Caco-2 (cell line): ENCODE data around the gene IRF4. TPM values are rescaled to one million over a fixed set of nuclear protein-coding genes. Genes with fewer than 3 reads are reported as not detected.

Experiments
- BruUV-seq: library from RNA; stranded (reverse); fragments of 400-500 nt; replicated peaks from 2 replicates; lab custom pipeline; 2021; lab: Mats Ljungman, UMichigan
- CTCF ChIA-PET: fragments of 300-600 bp; sonication (Branson Sonifier 250); formaldehyde crosslinking; loops from one replicate; lab custom pipeline; 2022; ENCODE audit warnings: antibody characterized with exemption; lab: Charles Lee
- POLR2A ChIA-PET: fragments of 300-600 bp; sonication (Branson Sonifier 250); formaldehyde crosslinking; loops from one replicate; lab custom pipeline; 2022; ENCODE audit warnings: antibody characterized with exemption; lab: Charles Lee
- DNase-seq, 2 experiments: peaks; one replicate each; pipeline versions ENCODE4 v3.0.0 to v3.0.0-alpha.2; 2020 to 2022
- H3K27me3 ChIP-seq: replicated peaks from 2 replicates; pipeline ENCODE4 v1.6.0; 2011; ENCODE audit warnings: low read length; ENCODE audit not compliant: control insufficient read depth, insufficient read depth
- H3K36me3 ChIP-seq: 2 replicates; pipeline ENCODE4 v1.5.1; 2011; ENCODE audit warnings: low read length; ENCODE audit not compliant: control insufficient read depth, insufficient read depth
- H3K4me1 ChIP-seq: fragments of 250-450 bp; sonication (Bioruptor Pico); 2 replicates; pipeline ENCODE4 v1.5.1; 2020; ENCODE audit warnings: mild to moderate bottlenecking
- H3K4me3 ChIP-seq: 2 replicates; pipeline ENCODE4 v1.5.1; 2011; ENCODE audit warnings: low read depth, mild to moderate bottlenecking, control low read depth, low read length
- H3K9me3 ChIP-seq: fragments of 250-450 bp; sonication (Bioruptor Pico); 2 replicates; pipeline ENCODE4 v1.5.1; 2020; ENCODE audit warnings: mild to moderate bottlenecking, moderate library complexity
- H3K27ac Mint-ChIP-seq: one replicate; pipeline ENCODE4 v1.8.0; 2022; ENCODE audit warnings: mixed read lengths; ENCODE audit not compliant: unreplicated experiment
- H3K27me3 Mint-ChIP-seq: one replicate; pipeline ENCODE4 v1.8.0; 2022; ENCODE audit warnings: mixed read lengths; ENCODE audit not compliant: insufficient read depth, unreplicated experiment
- H3K36me3 Mint-ChIP-seq: one replicate; pipeline ENCODE4 v1.8.0; 2022; ENCODE audit warnings: mild to moderate bottlenecking, mixed read lengths; ENCODE audit not compliant: insufficient read depth, unreplicated experiment
- H3K4me1 Mint-ChIP-seq: one replicate; pipeline ENCODE4 v1.8.0; 2022; ENCODE audit warnings: low read depth, mixed read lengths; ENCODE audit not compliant: unreplicated experiment
- H3K4me3 Mint-ChIP-seq: one replicate; pipeline ENCODE4 v1.8.0; 2022; ENCODE audit warnings: mild to moderate bottlenecking, moderate library complexity, mixed read lengths; ENCODE audit not compliant: unreplicated experiment
- H3K9me3 Mint-ChIP-seq: one replicate; pipeline ENCODE4 v1.8.0; 2022; ENCODE audit warnings: mixed read lengths; ENCODE audit not compliant: unreplicated experiment
- CTCF ChIP-seq, 2 experiments: fragments of 200-600 bp in 1 of 2; IDR thresholded peaks; 1 replicate in 1 of 2; 2 replicates in 1 of 2; pipeline versions ENCODE4 v1.5.1 to v1.8.0; 2011 to 2022; ENCODE audit warnings: antibody characterized with exemption in 1 of 2, control low read depth in 1 of 2, inconsistent platforms in 1 of 2, low read depth in 1 of 2, low read length in 1 of 2, mild to moderate bottlenecking in 1 of 2, moderate library complexity in 1 of 2; ENCODE audit not compliant: insufficient read depth in 1 of 2, severe bottlenecking in 1 of 2, unreplicated experiment in 1 of 2
- intact Hi-C: fragments of 100-400 bp; cut with micrococcal nuclease; formaldehyde crosslinking; loops from one replicate; pipeline ENCODE4 v1.10.0; 2022; ENCODE audit not compliant: unreplicated experiment
- total RNA-seq: library from RNA; stranded (reverse); gene quantifications from 2 replicates; pipeline ENCODE4 v1.2.3, GENCODE V29; 2022

The IRF4 gene
- total RNA-seq, 1 experiment from 2014 or later, result not detected

DNA sequence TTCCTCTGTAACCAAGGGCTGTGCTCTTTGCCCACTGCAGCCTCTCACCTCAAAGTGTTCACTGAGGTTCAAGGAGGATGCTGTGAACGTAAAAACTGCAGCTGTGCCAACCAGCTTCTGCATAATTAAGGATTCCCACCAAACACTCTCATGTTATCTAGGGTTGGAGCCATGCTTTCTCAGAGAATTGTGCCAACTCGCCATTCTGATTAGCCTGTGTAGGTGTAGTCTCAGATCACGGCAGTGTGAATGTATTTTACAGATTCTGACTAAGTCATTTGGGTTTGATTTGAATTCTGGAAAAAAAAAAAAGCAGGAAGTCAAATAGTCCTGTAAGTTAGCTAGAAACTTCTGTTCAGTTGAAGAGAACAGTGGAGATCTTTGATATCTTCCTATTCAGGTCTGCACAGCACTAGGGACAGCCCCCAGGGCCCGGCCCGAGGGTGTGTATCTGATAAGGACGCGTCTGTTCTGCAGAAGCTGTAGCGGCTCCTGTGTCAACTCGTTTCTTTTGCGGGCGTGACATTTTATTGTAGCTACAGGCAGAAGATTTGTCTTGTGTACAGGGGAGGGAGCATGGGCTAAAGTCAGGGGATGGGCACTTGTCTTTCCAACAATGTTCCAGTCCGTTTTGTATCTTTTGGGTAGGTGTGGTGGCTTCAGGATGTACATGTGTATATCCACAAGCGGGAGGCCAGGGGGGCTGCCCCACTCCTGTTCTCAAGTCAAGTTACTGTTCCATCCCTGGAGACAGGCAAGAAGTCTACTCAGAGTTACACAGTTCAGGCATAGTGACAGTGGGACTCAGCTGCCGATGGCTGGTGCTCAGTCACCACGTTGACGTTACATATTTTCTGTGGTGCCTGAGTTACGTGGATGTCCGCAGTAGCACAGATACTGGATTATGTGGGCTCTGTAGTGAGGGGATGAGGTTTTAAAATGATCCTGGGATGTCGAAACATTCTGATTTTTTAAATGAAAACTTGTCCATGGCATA lies 12.4 kb downstream of the IRF4 start:
- Mint-ChIP-seq H3K36me3 (no peaks in the 10 kb centered on the region), H3K27me3 (peaks cover 13% of the 10 kb centered on the region), H3K4me3 (no peak overlapping the region), H3K4me1 (no peaks in the 10 kb centered on the region), H3K27ac (no peak overlapping the region), H3K9me3 (no peaks in the 10 kb centered on the region)
- H3K9me3 ChIP-seq, result no peaks in the 10 kb centered on the region
- DNase-seq, result no peak
- no peaks in the 10 kb centered on the region for H3K4me1 ChIP-seq
- no peaks in the 10 kb centered on the region for H3K27me3 ChIP-seq
- intact Hi-C loops, result loop anchor here (2.0 kb wide), 1 partner anchor 31 kb away; no protein-coding TSS in a partner anchor
- CTCF ChIA-PET, result no interaction called here
- no peak for TF ChIP-seq CTCF (IDR thresholded peaks at IDR 0.05; ENCODE audit: insufficient read depth in 1 of 2, low read depth in 1 of 2, low read length in 1 of 2, severe bottlenecking in 1 of 2, unreplicated experiment in 1 of 2)
- no peak overlapping the region for H3K4me3 ChIP-seq
- POLR2A ChIA-PET, result no interaction called here
- no TSS peak for BruUV-seq
- no peaks in the 10 kb centered on the region; the same call in 1 of the 2 replicates for H3K36me3 ChIP-seq

DNA sequence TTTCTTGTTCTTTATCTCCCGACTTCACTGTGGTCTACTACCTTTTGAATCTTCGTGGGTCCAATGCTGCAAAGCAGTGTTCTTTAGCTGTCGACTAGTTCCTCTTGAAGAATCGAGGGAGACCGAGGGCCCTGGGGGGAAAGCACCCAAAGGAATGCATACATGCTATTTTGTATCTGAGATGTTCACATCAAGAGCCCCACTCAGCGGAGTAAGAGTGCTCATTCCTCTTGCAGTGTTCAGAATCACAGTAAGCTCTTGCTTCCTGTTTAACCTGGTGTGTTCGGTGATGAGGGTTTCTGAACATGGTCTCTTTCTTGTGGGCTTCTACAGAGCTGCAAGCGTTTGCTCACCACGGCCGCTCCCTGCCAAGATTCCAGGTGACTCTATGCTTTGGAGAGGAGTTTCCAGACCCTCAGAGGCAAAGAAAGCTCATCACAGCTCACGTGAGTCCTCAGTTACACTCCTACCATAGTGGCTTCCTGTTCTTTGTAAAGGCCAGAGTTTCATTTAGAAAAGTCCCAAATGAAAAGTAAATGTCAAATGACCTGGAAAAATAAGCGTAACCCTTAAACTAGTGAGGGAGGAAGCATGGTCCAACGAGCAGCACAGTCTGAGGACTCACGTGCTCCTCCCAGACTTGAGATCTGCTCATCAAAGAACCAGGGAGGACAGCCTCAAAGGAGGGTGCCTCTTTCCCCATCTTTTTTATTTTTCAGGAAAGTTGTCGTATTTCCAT lies 13.3 kb downstream of the IRF4 start:
- H3K4me3 ChIP-seq, result no peak overlapping the region
- no peak for TF ChIP-seq CTCF (IDR thresholded peaks at IDR 0.05; ENCODE audit: insufficient read depth in 1 of 2, low read depth in 1 of 2, low read length in 1 of 2, severe bottlenecking in 1 of 2, unreplicated experiment in 1 of 2)
- no peaks in the 10 kb centered on the region for H3K4me1 ChIP-seq
- H3K36me3 ChIP-seq, result no peaks in the 10 kb centered on the region; the same call in 1 of the 2 replicates
- H3K4me1 Mint-ChIP-seq, result no peaks in the 10 kb centered on the region
- no peak overlapping the region for H3K27ac Mint-ChIP-seq
- no peaks in the 10 kb centered on the region for H3K27me3 ChIP-seq
- no peak overlapping the region for H3K4me3 Mint-ChIP-seq
- H3K9me3 ChIP-seq, result no peaks in the 10 kb centered on the region
- DNase-seq, result no peak
- no TSS peak for BruUV-seq
- intact Hi-C loops, result loop anchor here (2.0 kb wide), 1 partner anchor 30 kb away; no protein-coding TSS in a partner anchor
- no peaks in the 10 kb centered on the region for H3K9me3 Mint-ChIP-seq
- no peaks in the 10 kb centered on the region for H3K36me3 Mint-ChIP-seq
- H3K27me3 Mint-ChIP-seq, result peaks cover 14% of the 10 kb centered on the region
- ChIA-PET CTCF (no interaction called here), POLR2A (interaction anchor here (0.6 kb wide), 1 partner anchor 112 kb away, joined by 4 read pairs; no protein-coding TSS in a partner anchor)

- H3K4me1 Mint-ChIP-seq, result no peaks in the 10 kb centered on the region
- DNase-seq, result no peak
- Histone ChIP-seq H3K4me3 (no peak overlapping the region), H3K27me3 (no peaks in the 10 kb centered on the region; the same call in 1 of the 2 replicates), H3K36me3 (no peaks in the 10 kb centered on the region; the same call in 1 of the 2 replicates), H3K4me1 (no peaks in the 10 kb centered on the region), H3K9me3 (no peaks in the 10 kb centered on the region)
- ChIA-PET POLR2A (no interaction called here), CTCF (no interaction called here)
- H3K27me3 Mint-ChIP-seq, result peaks cover 25% of the 10 kb centered on the region
- H3K9me3 Mint-ChIP-seq, result no peaks in the 10 kb centered on the region
- H3K36me3 Mint-ChIP-seq, result no peaks in the 10 kb centered on the region
- intact Hi-C loops, result no loop called here
- BruUV-seq, result no TSS peak
- no peak for TF ChIP-seq CTCF (IDR thresholded peaks at IDR 0.05; ENCODE audit: insufficient read depth in 1 of 2, low read depth in 1 of 2, low read length in 1 of 2, severe bottlenecking in 1 of 2, unreplicated experiment in 1 of 2)
- no peak overlapping the region for H3K4me3 Mint-ChIP-seq
- H3K27ac Mint-ChIP-seq, result no peak overlapping the region
These were observed 16.6 kb downstream of the IRF4 start for GRCh38 chr6:408148-408547.
